Heart left ventricle (tissue), 16 donors: ENCODE measurements around the gene SPTBN1. TPM values are rescaled to one million over a fixed set of nuclear protein-coding genes. Genes with fewer than 3 reads are reported as not detected.
A peak's percentile ranks its signal among the peaks of the same experiment; 100 is the strongest.

Experiments
- ATAC-seq, 4 donors: fragments of 200-7000 bp; cut with Tn5 transposase; one replicate each; pipeline ENCODE4 v1.9.1; 2020 to 2022; ENCODE audit warnings: moderate library complexity in 4 of 4, mild to moderate bottlenecking in 3 of 4, moderate number of reproducible peaks in 1 of 4
- DNase-seq, 5 donors: peaks; one replicate each; pipeline ENCODE4 v3.0.0-alpha.2; 2020
- H3K27ac ChIP-seq, 12 donors: fragments of 200-600 bp; sonication (generic) in 4 of 12; one replicate each; pipeline versions ENCODE4 v1.5.0 to v1.8.0; 2016 to 2022; ENCODE audit warnings: mild to moderate bottlenecking in 2 of 12
- H3K27me3 ChIP-seq, 9 donors: fragments of 200-600 bp; sonication (generic) in 2 of 9; one replicate each; pipeline versions ENCODE4 v1.5.1 to v1.8.0; 2016 to 2022; ENCODE audit warnings: mild to moderate bottlenecking in 3 of 9
- H3K36me3 ChIP-seq, 9 donors: fragments of 200-600 bp; sonication (generic) in 2 of 9; one replicate each; pipeline versions ENCODE4 v1.5.0 to v1.8.0; 2018 to 2022; ENCODE audit warnings: mild to moderate bottlenecking in 2 of 9
- H3K4me1 ChIP-seq, 12 donors: fragments of 200-600 bp; sonication (generic) in 4 of 12; one replicate each; pipeline versions ENCODE4 v1.5.0 to v1.8.0; 2016 to 2022; ENCODE audit warnings: mild to moderate bottlenecking in 3 of 12
- H3K4me3 ChIP-seq, 12 donors: fragments of 200-600 bp; sonication (generic) in 4 of 12; one replicate each; pipeline versions ENCODE4 v1.5.0 to v1.8.0; 2017 to 2022; ENCODE audit warnings: mild to moderate bottlenecking in 9 of 12, moderate library complexity in 4 of 12
- H3K9me3 ChIP-seq, 12 donors: fragments of 200-600 bp; sonication (generic) in 4 of 12; one replicate each; pipeline versions ENCODE4 v1.5.0 to v1.8.0; 2016 to 2022; ENCODE audit warnings: mild to moderate bottlenecking in 1 of 12
- POLR2A ChIP-seq, 2 donors: fragments of 450-650 bp; IDR thresholded peaks; one replicate each; pipeline ENCODE4 v1.6.1; 2017; ENCODE audit warnings: antibody characterized with exemption in 2 of 2, mild to moderate bottlenecking in 2 of 2, moderate library complexity in 2 of 2
- WGBS, 4 donors: extraction: QIAGEN DNeasy Blood & Tissue Kit in 2 of 4; methylation state at CpG; one replicate each; pipeline versions ENCODE4 v1.1.5 to v1.1.7; 2013 to 2018; 5-methylcytosine and 5-hydroxymethylcytosine counted together
- intact Hi-C, 10 donors: fragments of 100-400 bp; cut with DNase I; formaldehyde crosslinking; loops; one replicate each; pipeline versions ENCODE4 v1.11.1 to v1.14.2; 2022
- polyA plus RNA-seq, 2 donors: library from polyadenylated mRNA; stranded (reverse); fragments of 200-250 nt; gene quantifications; one replicate each; pipeline ENCODE4 v1.2.3, GENCODE V29; 2013
- total RNA-seq, 9 donors: library from RNA; depleted of rRNA in 2 of 9; stranded (reverse); fragments of >200 nt in 2 of 9; fragmentation: NEBNext Ultra II Directional in 3 of 9; extraction: Animal tissue kit (Norgen Biotek cat#: 25700) in 3 of 9; gene quantifications; one replicate each; pipeline versions ENCODE4 v1.1.0 to v1.2.4, GENCODE V29; 2016 to 2023
- TF ChIP-seq, protein P1 (sequence below), 12 donors: fragments of 200-600 bp; sonication (generic) in 4 of 12; IDR thresholded peaks; one replicate each; pipeline versions ENCODE4 v1.5.0 to v1.8.0; 2018 to 2022; ENCODE audit warnings: antibody characterized with exemption in 12 of 12, mild to moderate bottlenecking in 5 of 12
- donor health status: ischemic (EF 13 %, LVEDD 7.1; RV severe dilation, severe dysfunction).
- donor health status: healthy with polysubstance abuse.
- donor health status: DM: no; HTN: yes; CAD: no.
- donor health status: DM: no; HTN: no; CAD: no.
- donor health status: ischemic (EF 25% LVEDD 6.9; RV normal size, moderate dysfunction).
- donor health status: ischemic (EF 25% LVEDD 5.7; RV mildly dilated, moderate dysfunction).
- donor health status: healthy.
- donor health status: DM: yes; HTN: yes; CAD: no.
- donor health status: ischemic (EF 35%, LVEDD 5.7; RV mildly dilated, moderate dysfunction).
- donor health status: nonischemic (EF 11% LVEDD 7.7; RV severe dilation, severe dysfunction).
- donor health status: DM: yes; HTN: yes; CAD: no.
- donor health status: PGD.
- donor health status: ischemic (EF 29% LVEDD 5.4; RV normal size, mild dysfunction).
- donor health status: nonischemic (EF 23%, LVEDD 6.1; RV moderate dilation, normal function).

Gene SPTBN1
- total and polyA plus RNA-seq, 11 donors = 124 to 659 (median 422) TPM

- TF ChIP-seq, protein P1, sequence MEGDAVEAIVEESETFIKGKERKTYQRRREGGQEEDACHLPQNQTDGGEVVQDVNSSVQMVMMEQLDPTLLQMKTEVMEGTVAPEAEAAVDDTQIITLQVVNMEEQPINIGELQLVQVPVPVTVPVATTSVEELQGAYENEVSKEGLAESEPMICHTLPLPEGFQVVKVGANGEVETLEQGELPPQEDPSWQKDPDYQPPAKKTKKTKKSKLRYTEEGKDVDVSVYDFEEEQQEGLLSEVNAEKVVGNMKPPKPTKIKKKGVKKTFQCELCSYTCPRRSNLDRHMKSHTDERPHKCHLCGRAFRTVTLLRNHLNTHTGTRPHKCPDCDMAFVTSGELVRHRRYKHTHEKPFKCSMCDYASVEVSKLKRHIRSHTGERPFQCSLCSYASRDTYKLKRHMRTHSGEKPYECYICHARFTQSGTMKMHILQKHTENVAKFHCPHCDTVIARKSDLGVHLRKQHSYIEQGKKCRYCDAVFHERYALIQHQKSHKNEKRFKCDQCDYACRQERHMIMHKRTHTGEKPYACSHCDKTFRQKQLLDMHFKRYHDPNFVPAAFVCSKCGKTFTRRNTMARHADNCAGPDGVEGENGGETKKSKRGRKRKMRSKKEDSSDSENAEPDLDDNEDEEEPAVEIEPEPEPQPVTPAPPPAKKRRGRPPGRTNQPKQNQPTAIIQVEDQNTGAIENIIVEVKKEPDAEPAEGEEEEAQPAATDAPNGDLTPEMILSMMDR (IDR thresholded peaks at IDR 0.05) = no peak
- no peak for TF ChIP-seq POLR2A (IDR thresholded peaks at IDR 0.05)
- Histone ChIP-seq H3K27ac (peak overlapping the region in 9 of 12 donors; percentile 79 to 96 (median 85)), H3K4me1 (peaks cover 20 to 55% (median 41%) of the 10 kb centered on the region in 12 donors), H3K36me3 (peaks cover 0 to 100% (median 98%) of the 10 kb centered on the region in 9 donors), H3K9me3 (no peaks in the 10 kb centered on the region), H3K4me3 (no peak overlapping the region), H3K27me3 (no peaks in the 10 kb centered on the region)
- DNase-seq = no peak
- intact Hi-C loops = loop anchor here in 1 of 10 donors (5.0 to 10.0 kb wide), 2 partner anchors 38 to 140 kb away; no protein-coding TSS in a partner anchor
- no peak for ATAC-seq
- 90 to 93% (median 91%) methylated on average over 17 to 18 of the region's 18 CpGs for WGBS, 4 donors
These were observed 208.2 kb downstream of the SPTBN1 start for GRCh38 chr2:54664238-54664786.

DNA sequence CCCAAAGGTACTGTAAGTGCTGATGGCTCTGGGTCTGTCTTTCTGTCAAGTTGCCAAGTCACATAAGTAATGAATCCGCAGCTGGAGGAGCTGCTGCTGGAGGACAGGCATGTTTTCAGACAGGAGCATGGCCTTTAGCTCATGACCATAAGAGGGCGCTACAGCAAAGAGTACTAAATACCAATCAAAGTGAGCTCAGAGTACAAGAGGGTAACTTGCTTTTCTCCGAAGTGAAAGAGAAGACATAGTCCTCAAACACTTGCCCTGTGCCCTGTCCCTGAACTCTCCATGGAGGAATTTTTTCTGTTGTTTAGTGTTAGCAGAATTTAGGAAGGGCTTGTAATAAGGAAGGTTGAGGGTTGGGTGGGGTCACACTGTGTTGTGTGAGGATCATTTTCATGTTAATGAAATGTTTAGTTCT lies 209.3 kb downstream of the SPTBN1 start:
- Histone ChIP-seq H3K27me3 (no peaks in the 10 kb centered on the region), H3K27ac (peak overlapping the region; percentile 77 to 96 (median 84)), H3K4me3 (no peak overlapping the region), H3K9me3 (no peaks in the 10 kb centered on the region), H3K4me1 (peaks cover 20 to 63% (median 48%) of the 10 kb centered on the region in 12 donors), H3K36me3 (peaks cover 0 to 100% (median 98%) of the 10 kb centered on the region in 9 donors)
- WGBS, 4 donors = 16 to 28% (median 20%) methylated on average over 3 of the region's 3 CpGs
- no peak for DNase-seq
- intact Hi-C loops = loop anchor here in 2 of 10 donors (5.0 to 10.0 kb wide), 2 partner anchors 37 to 141 kb away; no protein-coding TSS in a partner anchor
- no peak for TF ChIP-seq POLR2A (IDR thresholded peaks at IDR 0.05)
- TF ChIP-seq, protein P1 (IDR thresholded peaks at IDR 0.05) = peak; percentile 35 to 70 (median 60)
- peak in 3 of 4 donors; percentile 23 to 34 (median 31) for ATAC-seq

DNA sequence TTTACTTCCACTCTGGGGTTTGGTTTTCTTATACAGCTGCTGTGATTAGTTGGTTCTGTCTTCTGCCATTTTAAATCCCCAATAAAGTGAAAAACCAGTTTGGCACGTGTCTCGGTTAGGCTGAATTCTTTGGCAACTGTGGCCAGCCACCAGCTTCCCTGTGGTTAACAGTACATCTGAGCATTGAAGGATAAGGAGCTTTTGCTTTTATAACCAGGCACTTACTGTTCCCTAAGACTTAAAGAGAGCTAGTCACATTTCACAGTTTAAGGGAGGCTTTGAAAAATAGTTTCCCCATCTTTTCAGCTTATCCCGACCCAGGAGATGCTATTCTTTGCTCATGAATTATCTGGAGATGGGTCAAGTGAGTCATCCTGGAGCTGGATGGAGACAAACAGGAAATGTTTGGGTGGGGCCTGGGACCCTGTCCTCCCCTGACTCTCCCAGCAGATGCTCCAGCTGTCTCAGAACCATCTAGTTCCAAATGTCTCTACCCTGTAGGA lies 210.1 kb downstream of the SPTBN1 start:
- Histone ChIP-seq H3K4me1 (peaks cover 20 to 65% (median 49%) of the 10 kb centered on the region in 12 donors), H3K27ac (peak overlapping the region; percentile 77 to 96 (median 84)), H3K27me3 (no peaks in the 10 kb centered on the region), H3K36me3 (peaks cover 0 to 100% (median 98%) of the 10 kb centered on the region in 9 donors), H3K9me3 (no peaks in the 10 kb centered on the region), H3K4me3 (no peak overlapping the region)
- TF ChIP-seq, protein P1 (IDR thresholded peaks at IDR 0.05) = no peak
- TF ChIP-seq POLR2A (IDR thresholded peaks at IDR 0.05) = no peak
- ATAC-seq (peak; percentile 50 to 80 (median 68)), DNase-seq (peak in 4 of 5 donors; percentile 59 to 70 (median 63))
- intact Hi-C loops = loop anchor here in 3 of 10 donors (1.0 to 10.0 kb wide), 4 partner anchors 25 to 210 kb away; partner anchors contain the start of gene SPTBN1 (in 1 of the 3)
- WGBS, 4 donors = 0 to 28% (median 14%) methylated on average over 3 of the region's 3 CpGs

- peaks cover 20 to 65% (median 49%) of the 10 kb centered on the region in 12 donors for H3K4me1 ChIP-seq
- intact Hi-C loops = loop anchor here in 3 of 10 donors (1.0 to 10.0 kb wide), 4 partner anchors 26 to 210 kb away; partner anchors contain the start of gene SPTBN1 (in 1 of the 3)
- no peaks in the 10 kb centered on the region for H3K9me3 ChIP-seq
- WGBS, 4 donors = 8 to 14% (median 10%) methylated on average over 6 of the region's 6 CpGs
- H3K4me3 ChIP-seq = no peak overlapping the region
- H3K27me3 ChIP-seq = no peaks in the 10 kb centered on the region
- peak overlapping the region; percentile 77 to 96 (median 84) for H3K27ac ChIP-seq
- peaks cover 0 to 100% (median 97%) of the 10 kb centered on the region in 9 donors for H3K36me3 ChIP-seq
- DNase-seq (peak; percentile 54 to 82 (median 69)), ATAC-seq (peak; percentile 62 to 84 (median 70))
- no peak for TF ChIP-seq POLR2A (IDR thresholded peaks at IDR 0.05)
- TF ChIP-seq, protein P1 (IDR thresholded peaks at IDR 0.05) = no peak
These were observed 210.6 kb downstream of the SPTBN1 start for GRCh38 chr2:54666634-54667265.
